GM18868 (cell line): ENCODE results near the gene CDH22.

Experiments
- ATAC-seq: cut with Tn5 transposase; IDR thresholded peaks from one replicate; pipeline ENCODE4 v1.9.1; 2021; ENCODE audit warnings: mild to moderate bottlenecking, moderate library complexity; ENCODE audit not compliant: unreplicated experiment

CDH22 gene

DNA sequence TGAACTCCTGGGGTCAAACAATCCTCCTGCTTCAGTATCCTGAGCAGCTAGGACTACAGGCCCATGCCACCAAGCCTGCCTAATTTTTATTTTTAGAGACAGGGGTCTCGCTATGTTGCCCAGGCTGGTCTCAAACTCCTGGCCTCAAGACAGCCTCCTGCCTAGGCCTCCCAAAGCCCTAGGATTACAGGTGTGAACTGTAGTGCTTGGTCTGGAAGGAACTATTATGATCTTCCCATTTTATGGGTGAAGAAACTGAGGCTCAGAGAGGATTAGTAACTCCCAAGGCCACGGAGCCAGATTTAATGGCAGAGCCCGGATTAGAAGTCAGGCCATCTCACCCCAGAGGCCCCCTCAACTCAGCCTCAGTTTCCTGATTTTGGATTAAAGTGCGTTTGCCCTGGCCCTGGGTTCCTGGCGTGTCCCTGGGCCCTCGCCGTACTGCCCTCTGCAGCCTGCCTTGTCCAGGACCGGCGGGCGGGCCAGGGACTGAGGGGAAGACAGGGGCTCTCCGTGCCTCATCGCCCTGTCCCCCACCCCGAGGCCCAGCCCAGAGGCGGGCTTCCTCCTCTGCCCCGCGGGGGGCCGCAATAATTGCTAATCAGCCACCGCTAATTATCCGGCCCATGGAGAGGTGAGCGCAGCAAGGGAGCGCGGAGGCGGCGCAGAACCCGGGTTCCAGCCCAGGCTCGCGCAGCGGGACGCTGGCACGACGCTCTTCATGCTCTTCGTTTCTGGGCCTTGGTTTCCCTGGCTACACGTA, 155.3 kb downstream of the CDH22 start:
- no peak for ATAC-seq

- ATAC-seq: no peak
Observed at GRCh38 chr20:46151936-46152335, 156.4 kb downstream of the CDH22 start.

- ATAC-seq: no peak
Observed at GRCh38 chr20:46150943-46151342, 157.4 kb downstream of the CDH22 start.

- ATAC-seq: no peak
Observed at GRCh38 chr20:46148313-46149208, 159.7 kb downstream of the CDH22 start.

- ATAC-seq: no peak
Observed at GRCh38 chr20:46145713-46146112, 162.6 kb downstream of the CDH22 start.

- ATAC-seq: no peak
Observed at GRCh38 chr20:46144432-46145025, 163.8 kb downstream of the CDH22 start.

GRCh38 chr20:46142124-46142523, 166.2 kb downstream of the CDH22 start:
- no peak for ATAC-seq

DNA sequence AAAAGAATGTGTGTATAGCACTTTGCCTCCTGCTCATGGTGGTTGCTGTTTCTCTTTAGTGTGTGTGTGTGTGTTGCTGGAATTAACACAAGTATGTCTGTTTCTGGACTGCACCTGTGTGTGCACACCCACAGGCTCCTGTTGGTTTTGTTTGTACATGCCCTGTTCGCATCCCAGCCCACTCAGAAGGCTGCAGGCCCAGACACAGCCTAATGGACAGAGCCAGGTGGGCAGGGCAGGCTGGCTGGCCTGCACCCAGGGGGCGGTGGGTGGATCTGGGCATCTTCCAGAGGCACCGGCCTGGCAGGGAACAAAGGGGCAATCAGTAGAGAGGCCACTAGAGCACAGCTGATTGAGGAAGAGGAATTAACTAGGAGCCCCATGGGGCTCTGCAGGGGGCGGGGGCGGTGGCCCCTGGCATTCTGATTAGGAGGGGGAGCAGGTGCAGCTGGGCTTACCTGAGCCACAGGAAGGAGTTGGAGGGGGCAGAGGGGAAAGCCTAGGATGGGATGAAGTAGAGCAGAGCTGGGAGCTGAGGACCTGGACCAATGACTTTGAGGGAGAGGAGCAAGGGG, 168.3 kb downstream of the CDH22 start:
- ATAC-seq: no peak

DNA sequence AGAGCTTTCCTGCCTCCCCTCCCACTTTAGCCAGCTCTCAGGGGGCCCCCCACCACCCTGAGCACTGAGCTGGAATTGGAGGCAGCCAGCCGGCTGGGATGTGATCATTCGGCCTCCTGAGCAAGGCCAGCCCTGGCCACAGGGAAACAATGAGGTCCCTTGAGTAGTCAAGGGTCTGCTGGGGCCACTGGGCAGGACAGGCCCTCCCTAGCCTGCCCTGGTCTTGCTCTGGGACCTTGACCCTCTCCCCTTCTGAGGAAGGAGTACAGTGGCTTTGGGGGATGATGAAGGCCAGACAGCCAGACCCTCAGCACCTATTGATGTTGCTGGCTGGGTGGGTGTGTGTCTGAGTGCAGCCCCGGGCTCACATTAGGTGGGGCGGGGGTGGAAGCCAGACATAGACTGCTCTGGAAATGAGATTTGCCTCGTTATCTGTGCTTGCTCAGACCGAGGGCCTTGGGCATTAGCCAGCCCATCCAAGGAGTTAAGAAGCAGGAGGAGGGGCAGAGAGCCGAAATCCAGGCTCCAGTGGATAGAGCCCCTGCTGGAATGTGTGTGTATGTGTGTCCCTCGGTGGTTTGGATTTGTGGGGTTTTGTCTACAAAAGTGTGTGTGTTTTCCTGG, 168.9 kb downstream of the CDH22 start:
- no peak for ATAC-seq

GRCh38 chr20:46137816-46138215, 170.5 kb downstream of the CDH22 start:
- no peak for ATAC-seq

GRCh38 chr20:46135856-46136633, 172.3 kb downstream of the CDH22 start:
- ATAC-seq: no peak

DNA sequence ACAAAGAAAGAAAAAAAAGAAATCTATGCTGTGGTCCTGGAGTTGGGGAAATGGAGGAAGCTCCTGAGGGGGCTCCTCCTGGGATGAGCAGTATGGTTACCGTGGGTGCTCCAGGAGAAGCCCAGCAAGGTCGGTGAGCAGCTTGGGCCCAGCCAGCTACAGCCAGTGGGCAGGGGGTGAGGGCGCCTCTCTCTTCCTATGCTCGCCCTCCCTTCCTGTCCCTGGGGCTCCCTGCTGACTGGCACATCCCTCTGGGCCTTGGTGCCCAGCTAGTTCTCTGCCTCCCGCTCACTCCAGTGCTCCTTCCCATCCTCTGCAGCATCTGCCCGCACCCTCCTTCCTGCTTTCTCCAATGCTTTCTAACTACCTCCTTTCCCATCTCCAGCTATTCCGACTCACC, 173.6 kb downstream of the CDH22 start:
- ATAC-seq: no peak

- no peak for ATAC-seq
Observed at GRCh38 chr20:46133886-46134654, 174.2 kb downstream of the CDH22 start.

GRCh38 chr20:46132705-46133120, 175.6 kb downstream of the CDH22 start:
- no peak for ATAC-seq

GRCh38 chr20:46131396-46131795, 176.9 kb downstream of the CDH22 start:
- ATAC-seq: no peak

DNA sequence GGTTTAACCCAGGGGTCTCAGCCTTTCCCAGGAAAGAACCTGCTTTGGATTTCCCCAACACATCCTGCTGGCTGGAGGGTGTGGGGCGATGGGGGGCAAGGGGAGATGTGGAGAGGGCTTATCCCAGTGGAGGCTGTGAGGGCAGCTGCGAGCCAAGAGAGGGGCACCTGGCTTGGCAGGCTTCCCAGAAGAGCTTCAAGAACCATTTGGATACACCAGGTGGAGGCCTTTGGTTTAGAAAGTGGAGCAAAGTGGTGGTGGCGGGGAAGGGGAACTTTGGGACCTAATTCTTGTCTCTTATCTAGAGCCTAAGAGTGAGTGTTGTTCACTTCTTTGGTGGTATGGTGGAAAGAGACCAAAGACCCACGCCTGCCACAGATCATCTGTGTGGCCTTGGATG, 177.8 kb downstream of the CDH22 start:
- no peak for ATAC-seq

DNA sequence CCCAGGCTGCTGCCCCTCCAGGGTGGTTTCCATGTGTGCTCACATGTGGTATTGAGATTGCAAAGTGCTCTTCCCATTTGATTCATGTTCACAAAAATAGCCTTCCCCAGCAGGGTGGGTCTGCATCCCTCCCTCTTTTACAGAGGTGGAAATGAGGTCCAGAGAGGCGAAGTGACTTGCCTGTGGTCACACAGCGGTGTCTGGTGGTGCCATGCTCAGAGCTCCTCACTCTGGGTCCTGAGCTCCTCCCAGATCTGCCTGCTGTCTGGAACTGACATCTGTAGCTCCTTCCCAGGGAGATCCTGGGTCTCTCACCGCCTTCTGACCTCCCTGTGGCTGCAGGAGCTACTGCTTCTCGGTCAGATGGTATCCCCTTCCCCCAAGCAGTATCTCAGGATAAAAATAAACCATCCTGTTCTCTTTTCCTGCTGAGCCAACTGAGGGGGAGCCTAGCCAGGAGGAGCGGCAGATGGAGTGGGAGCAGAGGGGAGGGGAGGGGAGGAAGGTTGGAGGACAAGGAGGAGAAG, 178.3 kb downstream of the CDH22 start:
- peak; percentile 45 for ATAC-seq

GRCh38 chr20:46128310-46129151, 179.8 kb downstream of the CDH22 start:
- ATAC-seq: no peak
